Type B pancreatic cell (in vitro differentiated cells): Measurements from ENCODE around the gene DGUOK. TPM values are rescaled to one million over a fixed set of nuclear protein-coding genes. Genes with fewer than 3 reads are reported as not detected.
A peak's percentile ranks its signal among the peaks of the same experiment; 100 is the strongest.

Experiments
- DNase-seq: peaks from one replicate; pipeline ENCODE4 v3.0.0; 2021; ENCODE audit warnings: mixed read lengths; ENCODE audit not compliant: unreplicated experiment; ENCODE audit errors: extremely low spot score
- H3K27ac Mint-ChIP-seq: 2 replicates; pipeline ENCODE4 v1.8.0; 2021; ENCODE audit warnings: mild to moderate bottlenecking, mixed read lengths
- H3K27me3 Mint-ChIP-seq: 2 replicates; pipeline ENCODE4 v1.8.0; 2021; ENCODE audit warnings: mixed read lengths
- H3K36me3 Mint-ChIP-seq: 2 replicates; pipeline ENCODE4 v1.8.0; 2021; ENCODE audit warnings: mixed read lengths
- H3K4me1 Mint-ChIP-seq: one replicate; pipeline ENCODE4 v1.8.0; 2021; ENCODE audit warnings: mixed read lengths; ENCODE audit not compliant: unreplicated experiment
- H3K4me3 Mint-ChIP-seq: 2 replicates; pipeline ENCODE4 v1.8.0; 2021; ENCODE audit warnings: mild to moderate bottlenecking, mixed read lengths
- H3K9me3 Mint-ChIP-seq: 2 replicates; pipeline ENCODE4 v1.8.0; 2021; ENCODE audit warnings: mixed read lengths
- CTCF ChIP-seq: fragments of 200-600 bp; sonication (generic); conservative IDR thresholded peaks from 2 replicates; pipeline ENCODE4 v1.5.0; 2021; ENCODE audit warnings: antibody characterized with exemption, mild to moderate bottlenecking
- total RNA-seq: library from RNA; stranded (reverse); gene quantifications from 2 replicates; pipeline ENCODE4 v1.2.1, GENCODE V29; 2021; ENCODE audit warnings: low replicate concordance

The DGUOK gene
- total RNA-seq, 1 donor from 2014 or later, result 73.4 TPM

- peak; percentile 37 for DNase-seq
These were observed 29.5 kb upstream of the DGUOK start for GRCh38 chr2:73897240-73897583.

GRCh38 chr2:73897934-73898333 is 28.7 kb upstream of the DGUOK start:
- Mint-ChIP-seq H3K9me3 (no peaks in the 10 kb centered on the region), H3K4me3 (no peak overlapping the region), H3K36me3 (no peaks in the 10 kb centered on the region), H3K4me1 (peaks cover 7% of the 10 kb centered on the region), H3K27ac (no peak overlapping the region), H3K27me3 (peaks cover 11% of the 10 kb centered on the region)
- TF ChIP-seq CTCF, result no peak
- DNase-seq, result peak; percentile 6

More at GRCh38 chr2:73897240-73897583, 29.5 kb upstream of the DGUOK start:
- no peak for TF ChIP-seq CTCF
- peaks cover 8% of the 10 kb centered on the region for H3K27me3 Mint-ChIP-seq
- H3K4me3 Mint-ChIP-seq, result no peak overlapping the region
- H3K9me3 Mint-ChIP-seq, result no peaks in the 10 kb centered on the region
- peaks cover 9% of the 10 kb centered on the region for H3K4me1 Mint-ChIP-seq
- no peaks in the 10 kb centered on the region for H3K36me3 Mint-ChIP-seq
- H3K27ac Mint-ChIP-seq, result no peak overlapping the region

GRCh38 chr2:73899801-73900336 is 26.8 kb upstream of the DGUOK start:
- H3K4me3 Mint-ChIP-seq, result no peak overlapping the region
- H3K27ac Mint-ChIP-seq, result no peak overlapping the region
- H3K36me3 Mint-ChIP-seq, result no peaks in the 10 kb centered on the region
- H3K4me1 Mint-ChIP-seq, result no peaks in the 10 kb centered on the region
- TF ChIP-seq CTCF, result no peak
- H3K9me3 Mint-ChIP-seq, result no peaks in the 10 kb centered on the region
- peaks cover 11% of the 10 kb centered on the region for H3K27me3 Mint-ChIP-seq
- DNase-seq, result peak; percentile 44

GRCh38 chr2:73901143-73901542 is 25.5 kb upstream of the DGUOK start:
- peaks cover 8% of the 10 kb centered on the region for H3K27me3 Mint-ChIP-seq
- DNase-seq, result peak; percentile 54
- H3K36me3 Mint-ChIP-seq, result no peaks in the 10 kb centered on the region
- TF ChIP-seq CTCF, result no peak
- H3K9me3 Mint-ChIP-seq, result no peaks in the 10 kb centered on the region
- H3K4me3 Mint-ChIP-seq, result no peak overlapping the region
- H3K27ac Mint-ChIP-seq, result no peak overlapping the region
- H3K4me1 Mint-ChIP-seq, result no peaks in the 10 kb centered on the region

- H3K4me1 Mint-ChIP-seq, result no peaks in the 10 kb centered on the region
- H3K36me3 Mint-ChIP-seq, result no peaks in the 10 kb centered on the region
These were observed 24.4 kb upstream of the DGUOK start for GRCh38 chr2:73902284-73902683.

More at GRCh38 chr2:73902284-73902683, 24.4 kb upstream of the DGUOK start:
- Mint-ChIP-seq H3K27me3 (peaks cover 8% of the 10 kb centered on the region), H3K27ac (no peak overlapping the region), H3K9me3 (no peaks in the 10 kb centered on the region), H3K4me3 (no peak overlapping the region)
- TF ChIP-seq CTCF, result no peak
- no peak for DNase-seq
